GM12878 (cell line): ENCODE measurements around the gene BATF. TPM values are rescaled to one million over a fixed set of nuclear protein-coding genes. Genes with fewer than 3 reads are reported as not detected.
A peak's percentile ranks its signal among the peaks of the same experiment; 100 is the strongest.

Experiments used
- CBX3 ChIP-seq: fragments of 200-600 bp; sonication (generic); IDR thresholded peaks from 2 replicates; pipeline ENCODE4 v1.6.1; 2016; ENCODE audit warnings: low read depth, borderline replicate concordance
- CUX1 ChIP-seq: IDR thresholded peaks from 2 replicates; pipeline ENCODE4 v1.6.1; 2012; ENCODE audit warnings: improper control_type of control experiment, low read depth, low read length; ENCODE audit not compliant: insufficient replicate concordance
- EP300 ChIP-seq, 2 experiments: fragments of 150-350 bp in 1 of 2; IDR thresholded peaks; 2 replicates each; pipeline ENCODE4 v1.6.1; 2011 to 2012; ENCODE audit warnings: low read depth in 2 of 2, low read length in 2 of 2, borderline replicate concordance in 1 of 2, improper control_type of control experiment in 1 of 2, inconsistent platforms in 1 of 2; ENCODE audit not compliant: control insufficient read depth in 1 of 2
- ESRRA ChIP-seq: IDR thresholded peaks from 2 replicates; pipeline ENCODE4 v1.6.1; 2012; ENCODE audit warnings: mild to moderate bottlenecking, low read length, improper control_type of control experiment
- FOXM1 ChIP-seq: IDR thresholded peaks from 2 replicates; pipeline ENCODE4 v1.6.1; 2012; ENCODE audit warnings: low read depth, mild to moderate bottlenecking, inconsistent platforms, low read length, moderate library complexity
- GABPA ChIP-seq: IDR thresholded peaks from 2 replicates; pipeline ENCODE4 v1.6.1; 2014; ENCODE audit warnings: antibody characterized with exemption, low read depth, mild to moderate bottlenecking, inconsistent platforms
- KLF5 ChIP-seq: fragments of 450-650 bp; IDR thresholded peaks from 2 replicates; pipeline ENCODE4 v1.6.1; 2014; ENCODE audit warnings: mild to moderate bottlenecking; ENCODE audit not compliant: partially characterized antibody
- MTA2 ChIP-seq: fragments of 450-650 bp; IDR thresholded peaks from 2 replicates; pipeline ENCODE4 v1.6.1; 2016; ENCODE audit warnings: low read depth, mild to moderate bottlenecking, moderate library complexity
- MXI1 ChIP-seq: fragments of 150-350 bp; IDR thresholded peaks from 2 replicates; pipeline ENCODE4 v1.6.1; 2011; ENCODE audit warnings: low read depth, mild to moderate bottlenecking, inconsistent platforms, low read length, improper control_type of control experiment
- NFIC ChIP-seq: IDR thresholded peaks from 2 replicates; pipeline ENCODE4 v1.6.1; 2012; ENCODE audit warnings: low read depth, mild to moderate bottlenecking, inconsistent platforms, low read length, moderate library complexity
- NRF1 ChIP-seq: conservative IDR thresholded peaks from 2 replicates; pipeline ENCODE4 v1.6.1; 2011; ENCODE audit warnings: mild to moderate bottlenecking, low read depth, low read length, improper control_type of control experiment
- RFX5 ChIP-seq: IDR thresholded peaks from 2 replicates; pipeline ENCODE4 v1.6.1; 2011; ENCODE audit warnings: low read depth, low read length, improper control_type of control experiment
- SMAD1 ChIP-seq: fragments of 450-650 bp; IDR thresholded peaks from 2 replicates; pipeline ENCODE4 v1.6.1; 2018; ENCODE audit warnings: mild to moderate bottlenecking, low read depth; ENCODE audit not compliant: partially characterized antibody
- SMAD5 ChIP-seq: IDR thresholded peaks from 2 replicates; pipeline ENCODE4 v1.6.1; 2016; ENCODE audit warnings: antibody characterized with exemption, low read depth
- SREBF2 ChIP-seq: IDR thresholded peaks from 2 replicates; pipeline ENCODE4 v1.6.1; 2012; ENCODE audit warnings: mild to moderate bottlenecking, low read length
- STAT3 ChIP-seq: IDR thresholded peaks from 2 replicates; pipeline ENCODE4 v1.6.1; 2011; ENCODE audit warnings: low read depth, low read length, improper control_type of control experiment
- SUZ12 ChIP-seq: fragments of 200-600 bp; sonication (generic); IDR thresholded peaks from one replicate; pipeline ENCODE4 v1.6.1; 2018; ENCODE audit warnings: antibody characterized with exemption, mild to moderate bottlenecking; ENCODE audit not compliant: unreplicated experiment
- TCF7 ChIP-seq: IDR thresholded peaks from 2 replicates; pipeline ENCODE4 v1.6.1; 2014; ENCODE audit warnings: antibody characterized with exemption, borderline replicate concordance
- WRNIP1 ChIP-seq: IDR thresholded peaks from 2 replicates; pipeline ENCODE4 v1.6.1; 2011; ENCODE audit warnings: low read depth, low read length, improper control_type of control experiment, borderline replicate concordance
- YBX1 ChIP-seq: fragments of 450-650 bp; IDR thresholded peaks from 2 replicates; pipeline ENCODE4 v1.6.1; 2016; ENCODE audit warnings: antibody characterized with exemption
- polyA plus RNA-seq, 11 experiments: library from polyadenylated mRNA; depleted of rRNA in 4 of 11; unstranded in 6 of 11; stranded (reverse) in 5 of 11; fragments of >200 nt; fragmentation: Nextera tagmentation in 4 of 11; fragmentation: Illumina TruSeq in 1 of 11; extraction: Ambion mirVana in 4 of 11; extraction: Trizol in 1 of 11; gene quantifications; 1 replicate in 1 of 11; 2 replicates in 10 of 11; pipeline versions ENCODE4 v1.2.1 to v1.2.3, GENCODE V29; 2011 to 2016; ENCODE audit warnings: inconsistent platforms in 2 of 11, missing spikeins in 2 of 11, low read depth in 1 of 11
- total RNA-seq, 4 experiments: library from RNA; depleted of rRNA in 3 of 4; stranded (reverse); fragments of >200 nt in 3 of 4; fragmentation: Illumina TruSeq in 1 of 4; extraction: Trizol in 1 of 4; gene quantifications; 2 replicates each; pipeline versions ENCODE4 v1.2.1 to v1.2.3, GENCODE V29; 2013 to 2021
- TF ChIP-seq, protein P1 (sequence below): fragments of 450-650 bp; IDR thresholded peaks from 2 replicates; pipeline ENCODE4 v1.6.1; 2017; ENCODE audit warnings: antibody characterized with exemption, mild to moderate bottlenecking, moderate library complexity

Gene BATF
- total and polyA plus RNA-seq, 10 of the 15 experiments (the other 5 are each of a cell fraction or from before 2014, with no cell fraction given), result 10.0 to 154 (median 103) TPM

GRCh38 chr14:75539561-75540478 is 17.6 kb downstream of the BATF start (continued):
- TF ChIP-seq EP300 (IDR thresholded peaks at IDR 0.05; ENCODE audit: borderline replicate concordance in 1 of 2, control insufficient read depth in 1 of 2, low read depth in 2 of 2, low read length in 2 of 2) (peak; percentile 39 to 47; a peak in 1 of 4 replicates), WRNIP1 (no peak), ESRRA (no peak), YBX1 (no peak), FOXM1 (peak; percentile 83), TCF7 (no peak), MXI1 (peak; percentile 81; the same call in 1 of the 2 replicates), NRF1 (no peak), SMAD5 (0 out of 2 replicates have a peak, but pooled peaks have one; percentile 12), MTA2 (peak; percentile 39; the same call in 1 of the 2 replicates), RFX5 (0 out of 2 replicates have a peak, but pooled peaks have one; percentile 13), KLF5 (no peak), STAT3 (0 out of 2 replicates have a peak, but pooled peaks have one; percentile 62), SUZ12 (no peak), GABPA (no peak), CUX1 (peak; percentile 17), SREBF2 (no peak), CBX3 (no peak), NFIC (peak; percentile 38; the same call in 1 of the 2 replicates), SMAD1 (no peak)
- TF ChIP-seq, protein P1, sequence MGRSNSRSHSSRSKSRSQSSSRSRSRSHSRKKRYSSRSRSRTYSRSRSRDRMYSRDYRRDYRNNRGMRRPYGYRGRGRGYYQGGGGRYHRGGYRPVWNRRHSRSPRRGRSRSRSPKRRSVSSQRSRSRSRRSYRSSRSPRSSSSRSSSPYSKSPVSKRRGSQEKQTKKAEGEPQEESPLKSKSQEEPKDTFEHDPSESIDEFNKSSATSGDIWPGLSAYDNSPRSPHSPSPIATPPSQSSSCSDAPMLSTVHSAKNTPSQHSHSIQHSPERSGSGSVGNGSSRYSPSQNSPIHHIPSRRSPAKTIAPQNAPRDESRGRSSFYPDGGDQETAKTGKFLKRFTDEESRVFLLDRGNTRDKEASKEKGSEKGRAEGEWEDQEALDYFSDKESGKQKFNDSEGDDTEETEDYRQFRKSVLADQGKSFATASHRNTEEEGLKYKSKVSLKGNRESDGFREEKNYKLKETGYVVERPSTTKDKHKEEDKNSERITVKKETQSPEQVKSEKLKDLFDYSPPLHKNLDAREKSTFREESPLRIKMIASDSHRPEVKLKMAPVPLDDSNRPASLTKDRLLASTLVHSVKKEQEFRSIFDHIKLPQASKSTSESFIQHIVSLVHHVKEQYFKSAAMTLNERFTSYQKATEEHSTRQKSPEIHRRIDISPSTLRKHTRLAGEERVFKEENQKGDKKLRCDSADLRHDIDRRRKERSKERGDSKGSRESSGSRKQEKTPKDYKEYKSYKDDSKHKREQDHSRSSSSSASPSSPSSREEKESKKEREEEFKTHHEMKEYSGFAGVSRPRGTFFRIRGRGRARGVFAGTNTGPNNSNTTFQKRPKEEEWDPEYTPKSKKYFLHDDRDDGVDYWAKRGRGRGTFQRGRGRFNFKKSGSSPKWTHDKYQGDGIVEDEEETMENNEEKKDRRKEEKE, result no peak
